ENCODE results near the gene EGFL7. TPM values are rescaled to one million over a fixed set of nuclear protein-coding genes. Genes with fewer than 3 reads are reported as not detected.
A peak's percentile ranks its signal among the peaks of the same experiment; 100 is the strongest.

The EGFL7 gene
- total RNA-seq, 4 donors from 2014 or later, result 38.4 to 143 (median 81.6) TPM

GRCh38 chr9:136691316-136692184 is 28.8 kb downstream of the EGFL7 start:
- Histone ChIP-seq H3K36me3 (no peaks in the 10 kb centered on the region), H3K27me3 (no peaks in the 10 kb centered on the region), H3K4me1 (peaks cover 56 to 89% of the 10 kb centered on the region in 2 donors), H3K4me3 (replicated peaks in 1 of 3) (no peak overlapping the region), H3K9me3 (no peaks in the 10 kb centered on the region), H3K27ac (peak overlapping the region; percentile 75 to 92 (median 83))
- no peak for DNase-seq
- intact Hi-C loops (cut with DNase I), result no loop called here
- 87 to 91% methylated on average over 11 to 18 of the region's 29 CpGs for WGBS, 2 donors
- no peak for TF ChIP-seq POLR2A (IDR thresholded peaks at IDR 0.05)
- TF ChIP-seq CTCF (IDR thresholded peaks at IDR 0.05), result no peak

- H3K36me3 ChIP-seq, result no peaks in the 10 kb centered on the region
- H3K27ac ChIP-seq, result peak overlapping the region in 2 of 3 donors; percentile 17 to 75
- no peak for DNase-seq
- 89 to 91% methylated on average over 39 to 46 of the region's 46 CpGs for WGBS, 2 donors
- no peaks in the 10 kb centered on the region for H3K27me3 ChIP-seq
- H3K4me1 ChIP-seq, result peaks cover 56 to 94% of the 10 kb centered on the region in 2 donors
- TF ChIP-seq POLR2A (IDR thresholded peaks at IDR 0.05) (no peak), CTCF (IDR thresholded peaks at IDR 0.05) (no peak)
- H3K4me3 ChIP-seq (replicated peaks in 1 of 3), result no peak overlapping the region
- H3K9me3 ChIP-seq, result no peaks in the 10 kb centered on the region
- intact Hi-C loops (cut with DNase I), result no loop called here
These were observed 29.7 kb downstream of the EGFL7 start for GRCh38 chr9:136692185-136693134.

GRCh38 chr9:136693135-136693489 is 30.4 kb downstream of the EGFL7 start:
- intact Hi-C loops (cut with DNase I), result no loop called here
- Histone ChIP-seq H3K36me3 (no peaks in the 10 kb centered on the region), H3K4me3 (replicated peaks in 1 of 3) (no peak overlapping the region), H3K4me1 (peaks cover 49 to 94% of the 10 kb centered on the region in 2 donors), H3K27ac (peak overlapping the region; percentile 69 to 75 (median 75)), H3K9me3 (no peaks in the 10 kb centered on the region), H3K27me3 (no peaks in the 10 kb centered on the region)
- 74% methylated on average over 14 of the region's 14 CpGs for WGBS, 2 donors
- TF ChIP-seq POLR2A (IDR thresholded peaks at IDR 0.05), result no peak
- TF ChIP-seq CTCF (IDR thresholded peaks at IDR 0.05), result no peak
- no peak for DNase-seq

- Histone ChIP-seq H3K4me1 (peaks cover 47 to 89% of the 10 kb centered on the region in 2 donors), H3K27ac (peak overlapping the region; percentile 69 to 75 (median 75)), H3K36me3 (no peaks in the 10 kb centered on the region), H3K4me3 (replicated peaks in 1 of 3) (no peak overlapping the region), H3K27me3 (no peaks in the 10 kb centered on the region), H3K9me3 (no peaks in the 10 kb centered on the region)
- intact Hi-C loops (cut with DNase I), result no loop called here
- peak; percentile 91 for DNase-seq
- TF ChIP-seq POLR2A (IDR thresholded peaks at IDR 0.05) (no peak), CTCF (IDR thresholded peaks at IDR 0.05) (no peak)
- WGBS, 2 donors, result 63 to 90% methylated on average over 5 to 12 of the region's 15 CpGs
These were observed 30.9 kb downstream of the EGFL7 start for GRCh38 chr9:136693490-136694162.
